ENCODE measurements around the gene PLIN3.
A peak's percentile ranks its signal among the peaks of the same experiment; 100 is the strongest.
"Not testable (repeated sequence)": the region's sequence is repeated elsewhere in the genome, so short reads cannot be mapped to it uniquely, and the experiment has no call there.

PLIN3 gene

DNA sequence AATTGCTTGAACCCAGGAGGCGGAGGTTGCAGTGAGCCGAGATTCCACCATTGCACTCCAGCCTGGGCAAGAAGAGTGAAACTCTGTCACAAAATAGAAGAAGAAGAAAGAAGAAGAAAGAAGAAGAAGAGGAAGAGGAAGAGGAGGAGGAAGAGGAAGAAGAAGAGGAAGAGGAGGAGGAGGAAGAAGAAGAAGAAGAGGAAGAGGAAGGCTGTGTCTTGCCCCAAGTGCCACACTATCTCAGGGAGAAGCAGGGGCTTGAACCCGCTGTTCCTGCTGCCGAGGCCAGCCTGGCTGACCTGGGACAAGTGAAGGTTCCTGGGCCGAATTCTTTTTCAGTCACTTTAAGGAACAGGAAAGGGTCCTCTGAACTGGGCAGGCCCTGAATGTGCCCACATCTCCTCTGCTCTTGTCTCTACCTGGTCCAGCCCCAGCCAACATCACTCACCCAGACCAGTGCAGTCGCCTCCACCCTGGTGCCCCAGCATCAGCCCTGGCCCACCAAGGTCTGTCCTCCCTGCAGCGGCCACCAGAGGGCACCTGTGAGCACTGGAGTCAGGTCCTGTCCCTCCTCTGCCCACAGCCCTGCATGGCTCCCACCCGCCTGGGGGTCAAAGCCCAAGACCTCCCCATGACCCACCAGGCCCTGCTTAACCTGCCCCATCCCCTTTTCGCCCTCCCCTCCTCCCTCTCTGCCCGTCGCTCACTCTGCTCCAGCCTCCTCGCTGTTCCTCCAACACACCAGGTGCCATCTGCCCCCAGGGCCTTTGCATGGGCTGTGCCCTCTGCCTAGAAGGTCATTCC lies 55.9 kb downstream of the PLIN3 start:
- peak; percentile 46 for DNase-seq (ENCODE audit: low read depth)

DNA sequence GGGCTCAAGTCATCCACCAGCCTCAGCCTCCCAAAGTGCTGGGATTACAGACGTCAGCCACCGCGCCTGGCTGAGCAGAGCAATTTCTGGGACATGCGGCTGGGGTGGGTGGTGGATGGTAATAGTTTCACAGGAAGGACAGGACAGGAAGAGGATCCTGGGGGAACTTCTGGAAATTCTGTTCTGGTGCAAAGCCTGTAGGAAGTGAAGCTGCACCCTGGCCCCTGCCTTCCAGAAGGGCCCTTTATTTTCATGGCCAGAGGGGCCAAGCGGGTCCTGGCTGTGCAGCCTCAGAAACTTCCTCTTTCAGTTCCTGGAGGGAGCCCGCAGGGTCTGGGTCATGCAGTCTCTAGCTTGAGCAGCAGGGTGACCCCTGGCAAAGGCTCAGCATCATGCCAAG lies 60.3 kb downstream of the PLIN3 start:
- no peak for DNase-seq (ENCODE audit: low read depth)

DNA sequence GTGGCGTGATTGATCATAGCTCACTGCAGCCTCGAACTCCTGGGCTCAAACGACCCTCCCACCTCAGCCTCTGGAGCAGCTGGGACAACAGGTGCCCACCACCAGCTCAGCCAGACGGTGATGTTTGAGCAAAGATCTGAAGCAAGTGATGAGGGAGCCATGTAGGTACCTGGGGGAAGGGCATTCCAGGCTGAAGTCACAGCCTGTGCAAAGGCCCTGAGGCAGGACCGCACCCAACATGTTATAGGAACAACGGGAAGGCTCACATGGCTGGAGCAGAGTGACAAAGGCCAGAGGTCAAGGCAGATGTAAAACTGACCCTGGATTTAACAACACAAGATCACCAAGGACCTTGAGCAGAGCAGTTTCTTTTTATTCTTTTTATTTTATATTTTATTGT lies 61.1 kb downstream of the PLIN3 start:
- DNase-seq (ENCODE audit: low read depth): no peak

DNA sequence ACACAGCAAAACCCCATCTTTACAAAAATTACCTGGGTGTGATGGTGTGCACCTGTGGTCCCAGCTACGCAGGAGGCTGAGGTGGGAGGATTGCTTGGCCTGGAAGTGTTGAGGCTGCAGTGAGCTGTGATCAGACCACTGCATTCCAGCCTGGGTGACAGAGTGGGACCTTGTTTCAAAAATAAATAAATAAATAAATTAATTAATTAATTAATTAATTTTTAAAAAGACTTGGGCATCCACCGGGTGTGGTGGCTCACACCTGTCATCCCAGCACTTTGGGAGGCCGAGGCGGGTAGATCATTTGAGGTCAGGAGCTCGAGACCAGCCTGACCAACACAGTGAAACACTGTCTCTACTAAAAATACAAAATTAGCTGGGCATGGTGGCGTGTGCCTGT lies 62.3 kb downstream of the PLIN3 start:
- not testable (repeated sequence) for DNase-seq (ENCODE audit: low read depth)

DNA sequence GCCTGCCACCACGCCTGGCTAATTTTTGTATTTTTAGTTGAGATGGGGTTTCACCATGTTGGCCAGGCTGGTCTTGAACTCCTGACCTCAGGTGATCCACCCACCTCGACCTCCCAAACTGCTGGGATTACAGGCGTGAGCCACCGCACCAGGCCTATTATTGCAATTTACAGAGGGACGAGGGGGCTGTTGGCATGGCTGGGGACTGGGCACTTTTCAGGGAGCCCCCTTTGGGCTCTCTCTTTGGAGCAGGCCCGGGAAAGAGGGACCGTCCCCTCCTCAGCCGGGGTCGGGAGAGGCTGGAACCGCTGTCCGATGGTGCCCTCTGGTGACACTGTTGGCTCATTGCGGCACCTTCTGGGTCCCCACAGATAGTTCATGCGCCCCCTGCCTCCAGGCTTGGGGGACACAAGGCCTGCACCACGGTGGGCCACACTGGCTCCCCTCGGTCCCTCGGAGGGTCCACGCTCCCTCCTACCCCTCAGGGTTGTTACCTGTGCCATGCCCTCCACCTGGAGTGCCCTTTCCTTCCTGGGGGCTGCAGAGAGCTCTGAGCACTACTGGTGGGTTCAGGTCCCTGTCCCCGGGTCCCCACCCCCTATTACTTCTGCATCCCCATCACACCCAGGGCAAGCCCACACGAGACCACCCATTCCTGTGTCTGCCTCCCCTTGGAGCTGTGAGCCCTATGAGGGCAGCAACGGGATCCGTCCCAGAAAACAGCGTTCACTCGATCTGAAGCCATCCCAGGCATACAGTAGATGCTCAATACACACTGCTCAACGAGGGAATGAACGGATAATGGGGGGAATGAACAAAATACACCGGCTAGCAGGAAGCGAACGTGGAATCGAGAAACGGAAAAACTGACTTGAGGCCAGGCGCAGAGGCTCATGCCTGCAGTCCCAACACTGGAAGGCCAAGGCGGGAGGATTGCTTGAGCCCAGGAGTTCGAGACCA lies 63.5 kb downstream of the PLIN3 start:
- DNase-seq (ENCODE audit: low read depth): no peak

DNA sequence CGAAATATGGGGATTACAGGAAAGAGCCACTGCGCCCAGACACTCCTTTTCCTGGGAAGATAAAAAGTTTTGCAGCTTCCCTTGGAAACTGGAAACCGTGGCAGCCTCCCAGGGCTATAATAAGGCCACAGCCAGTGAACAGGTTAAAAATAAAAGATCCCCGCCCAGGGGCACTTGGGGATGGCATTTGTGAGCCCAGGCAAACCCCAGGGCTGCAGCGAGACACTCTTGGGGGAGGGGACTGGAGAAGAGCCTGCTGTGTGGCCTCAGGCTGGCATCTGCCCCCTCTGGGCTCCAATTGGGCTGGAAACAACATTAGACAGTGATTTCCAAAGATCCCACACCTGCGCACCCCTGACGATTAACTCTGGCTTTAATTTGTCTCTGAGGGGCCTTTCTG lies 64.8 kb downstream of the PLIN3 start:
- no peak for DNase-seq (ENCODE audit: low read depth)

DNA sequence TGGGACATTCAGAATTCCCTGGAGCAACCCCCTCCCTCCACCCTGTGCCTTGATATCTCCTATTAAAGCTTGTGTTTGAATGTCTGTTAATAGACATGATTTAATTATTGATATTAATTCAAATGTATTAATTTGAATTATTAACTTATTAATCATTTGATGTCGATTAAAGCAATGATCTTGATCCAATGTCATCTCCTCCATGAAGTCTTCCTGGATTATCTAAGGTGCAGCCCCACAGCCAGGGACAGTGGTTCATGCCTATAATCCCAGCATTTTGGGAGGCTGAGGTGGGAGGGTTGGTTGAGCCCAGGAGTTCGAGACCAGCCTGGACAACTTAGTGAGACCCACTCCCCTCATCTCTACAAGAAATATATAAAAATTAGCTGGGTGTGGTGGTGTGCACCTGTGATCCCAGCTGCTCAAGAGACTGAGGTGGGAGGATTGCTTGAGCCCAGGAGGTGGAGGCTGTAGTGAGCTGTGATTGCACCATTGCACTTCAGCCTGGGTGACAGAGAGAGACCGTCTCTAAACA lies 66.3 kb downstream of the PLIN3 start:
- DNase-seq (ENCODE audit: low read depth): no peak

DNA sequence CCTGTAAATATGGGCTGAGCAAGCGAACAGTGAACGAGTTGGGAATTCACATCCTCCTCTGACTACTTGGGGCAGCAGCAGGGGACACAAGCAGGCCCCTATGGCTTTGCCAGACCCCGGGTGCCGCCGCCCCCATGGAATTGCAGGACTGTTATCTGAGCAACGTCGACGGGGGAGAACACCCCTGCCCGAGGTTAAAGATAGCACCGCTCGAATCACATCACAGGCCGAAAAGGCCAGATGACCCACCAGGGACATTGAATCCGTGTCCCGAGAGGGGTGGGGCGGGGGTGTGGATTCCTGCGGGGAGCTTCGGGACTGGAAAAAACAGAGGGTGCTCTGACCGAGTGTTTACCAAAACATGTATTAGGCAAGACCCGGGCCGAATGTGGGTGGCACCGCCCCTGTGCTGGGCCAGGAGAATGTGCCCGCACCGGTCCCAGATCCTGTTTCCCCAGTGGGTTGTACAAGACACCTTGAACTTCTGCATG lies 66.8 kb downstream of the PLIN3 start:
- DNase-seq (ENCODE audit: low read depth): no peak

DNA sequence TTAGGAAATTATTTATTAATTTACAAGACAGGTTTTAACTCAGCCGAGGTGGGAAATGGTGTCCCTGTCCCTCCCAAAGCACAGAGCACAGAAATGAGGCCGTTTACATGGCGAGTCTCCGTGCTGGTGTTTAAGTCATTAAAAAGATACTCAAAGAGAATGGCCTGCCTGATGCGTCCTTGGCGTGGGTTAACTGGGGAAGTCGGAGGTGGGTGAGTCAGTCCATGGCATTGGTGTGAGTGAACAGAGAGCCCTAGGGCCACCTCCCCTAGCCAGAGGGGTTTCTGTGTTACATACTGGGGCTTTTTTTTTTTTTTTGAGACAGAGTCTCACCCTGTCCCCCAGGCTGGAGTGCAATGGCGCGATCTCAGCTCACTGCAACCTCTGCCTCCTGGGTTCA lies 72.1 kb downstream of the PLIN3 start:
- no peak for DNase-seq (ENCODE audit: low read depth)

DNA sequence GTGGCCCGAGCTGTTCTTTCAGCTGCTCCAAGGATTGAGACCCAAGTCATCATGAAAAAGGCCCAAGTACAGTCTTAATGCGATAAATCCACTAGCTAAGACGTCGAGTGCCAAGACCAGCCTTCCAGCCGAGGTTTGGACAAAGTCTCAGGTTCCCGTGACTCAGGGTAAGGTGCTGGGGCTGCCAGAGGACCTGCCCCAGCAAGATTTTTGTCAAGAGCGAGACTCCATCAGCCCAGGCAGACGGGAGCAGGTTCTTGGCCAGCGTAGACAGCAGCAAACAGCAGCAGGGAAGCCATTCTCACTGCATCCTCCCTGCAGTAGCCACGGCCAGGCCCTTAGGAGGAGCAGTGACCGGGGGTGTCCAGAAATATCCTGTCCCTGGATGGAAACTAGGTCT lies 72.5 kb downstream of the PLIN3 start:
- no peak for DNase-seq (ENCODE audit: low read depth)

DNA sequence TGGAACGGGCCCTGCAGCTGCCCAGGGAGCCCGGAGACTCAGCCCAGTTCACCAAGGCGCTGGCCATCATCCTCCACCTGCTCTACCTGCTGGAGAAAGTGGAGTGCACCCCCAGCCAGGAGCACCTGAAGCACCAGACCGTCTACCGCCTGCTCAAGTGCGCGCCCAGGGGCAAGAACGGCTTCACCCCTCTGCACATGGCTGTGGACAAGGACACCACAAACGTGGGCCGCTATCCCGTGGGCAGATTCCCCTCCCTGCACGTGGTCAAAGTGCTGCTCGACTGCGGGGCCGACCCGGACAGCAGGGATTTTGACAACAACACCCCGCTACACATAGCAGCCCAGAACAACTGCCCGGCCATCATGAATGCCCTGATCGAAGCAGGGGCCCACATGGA lies 74.2 kb downstream of the PLIN3 start:
- DNase-seq (ENCODE audit: low read depth): not testable (repeated sequence)

DNA sequence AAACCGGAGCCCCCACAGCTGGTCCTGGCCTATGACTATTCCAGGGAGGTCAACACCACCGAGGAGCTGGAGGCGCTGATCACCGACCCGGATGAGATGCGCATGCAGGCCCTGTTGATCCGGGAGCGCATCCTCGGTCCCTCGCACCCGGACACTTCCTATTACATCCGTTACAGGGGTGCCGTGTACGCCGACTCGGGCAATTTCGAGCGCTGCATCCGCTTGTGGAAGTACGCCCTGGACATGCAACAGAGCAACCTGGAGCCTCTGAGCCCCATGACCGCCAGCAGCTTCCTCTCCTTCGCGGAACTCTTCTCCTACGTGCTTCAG lies 74.6 kb downstream of the PLIN3 start:
- not testable (repeated sequence) for DNase-seq (ENCODE audit: low read depth)

DNA sequence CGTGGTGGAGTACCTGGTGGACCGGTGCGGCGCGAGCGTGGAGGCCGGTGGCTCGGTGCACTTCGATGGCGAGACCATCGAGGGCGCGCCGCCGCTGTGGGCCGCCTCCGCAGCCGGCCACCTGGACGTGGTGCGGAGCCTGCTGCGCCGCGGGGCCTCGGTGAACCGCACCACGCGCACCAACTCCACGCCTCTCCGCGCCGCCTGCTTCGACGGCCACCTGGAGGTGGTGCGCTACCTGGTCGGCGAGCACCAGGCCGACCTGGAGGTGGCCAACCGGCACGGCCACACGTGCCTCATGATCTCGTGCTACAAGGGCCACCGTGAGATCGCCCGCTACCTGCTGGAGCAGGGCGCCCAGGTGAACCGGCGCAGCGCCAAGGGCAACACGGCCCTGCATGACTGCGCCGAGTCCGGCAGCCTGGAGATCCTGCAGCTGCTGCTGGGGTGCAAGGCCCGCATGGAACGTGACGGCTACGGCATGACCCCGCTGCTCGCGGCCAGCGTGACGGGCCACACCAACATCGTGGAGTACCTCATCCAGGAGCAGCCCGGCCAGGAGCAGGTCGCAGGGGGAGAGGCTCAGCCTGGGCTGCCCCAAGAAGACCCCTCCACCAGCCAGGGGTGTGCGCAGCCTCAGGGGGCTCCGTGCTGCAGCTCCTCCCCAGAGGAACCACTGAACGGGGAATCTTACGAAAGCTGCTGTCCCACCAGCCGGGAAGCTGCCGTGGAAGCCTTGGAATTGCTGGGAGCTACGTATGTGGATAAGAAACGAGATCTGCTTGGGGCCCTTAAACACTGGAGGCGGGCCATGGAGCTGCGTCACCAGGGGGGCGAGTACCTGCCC lies 75.2 kb downstream of the PLIN3 start:
- not testable (repeated sequence) for DNase-seq (ENCODE audit: low read depth)

DNA sequence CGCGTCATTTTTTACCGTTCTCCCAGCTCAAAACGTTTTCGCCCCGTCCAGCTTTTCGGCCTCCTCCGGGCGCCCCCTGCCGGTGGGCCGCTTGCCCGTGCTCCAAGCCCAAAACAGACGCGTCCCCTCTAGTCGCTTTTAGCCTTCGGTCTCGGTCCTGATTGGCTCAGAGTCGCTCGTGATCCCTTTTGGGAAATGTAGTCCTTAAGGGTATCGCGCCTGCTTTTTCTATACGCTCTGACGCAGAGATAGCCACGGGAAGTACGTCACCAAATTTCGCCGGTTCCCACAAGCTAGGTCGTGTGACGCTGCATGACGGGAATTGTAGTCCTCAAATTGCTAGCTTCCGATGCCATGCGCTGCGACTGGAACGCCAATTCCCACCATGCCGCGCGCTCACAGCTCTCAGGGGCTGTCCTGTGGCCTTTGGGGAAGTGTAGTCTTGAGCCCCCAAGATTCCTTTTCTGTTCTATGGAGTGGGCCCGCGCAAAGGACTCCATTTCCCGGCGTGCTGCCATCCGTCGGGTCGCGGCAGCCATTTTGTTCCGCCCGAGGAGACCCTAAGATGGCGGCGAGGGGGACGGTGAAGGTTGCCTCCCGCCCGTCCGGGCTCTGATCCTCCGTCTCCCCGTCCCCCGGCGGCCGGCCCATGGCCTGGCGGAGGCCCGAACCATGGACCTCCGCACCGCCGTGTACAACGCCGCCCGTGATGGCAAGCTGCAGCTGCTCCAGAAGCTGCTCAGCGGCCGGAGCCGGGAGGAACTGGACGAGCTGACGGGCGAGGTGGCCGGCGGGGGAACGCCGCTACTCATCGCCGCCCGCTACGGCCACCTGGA lies 76.1 kb downstream of the PLIN3 start, which contains the start of gene FEM1A:
Gene FEM1A, plus strand, starts transcription at position 552 of the 836 bp plus-strand sequence. Its CDS starts 121 bp downstream, at position 673.
- DNase-seq (ENCODE audit: low read depth): peak; percentile 100
